Nucleus accumbens (tissue), 56 donors: ENCODE results near the gene GIMAP8.

Source experiments
- DNase-seq, 56 donors: peaks; one replicate each; lab custom pipeline; 2025; lab: John Stamatoyannopoulos, UW

GIMAP8 gene

GRCh38 chr7:150450491-150451001 lies at the start of gene GIMAP8:
Gene GIMAP8, plus strand, starts transcription at chr7:150450630. Its CDS starts 16,069 bp downstream, at chr7:150466699.
- peak in 12 of 56 donors; percentile 9 to 48 (median 24) for DNase-seq

- DNase-seq: no peak
These were observed 49.5 kb upstream of the GIMAP8 start for GRCh38 chr7:150400788-150401423.

- DNase-seq: no peak
These were observed 49.0 kb upstream of the GIMAP8 start for GRCh38 chr7:150401424-150401790.

GRCh38 chr7:150401861-150402631 lies 48.4 kb upstream of the GIMAP8 start:
- no peak for DNase-seq

GRCh38 chr7:150402671-150403321 lies 47.6 kb upstream of the GIMAP8 start:
- no peak for DNase-seq

- DNase-seq: no peak
These were observed 46.9 kb upstream of the GIMAP8 start for GRCh38 chr7:150403376-150404171.

GRCh38 chr7:150404172-150404804 lies 46.1 kb upstream of the GIMAP8 start:
- DNase-seq: peak in 1 of 56 donors; percentile 60

GRCh38 chr7:150404805-150405583 lies 45.4 kb upstream of the GIMAP8 start:
- peak; percentile 35 to 92 (median 80) for DNase-seq

- DNase-seq: peak in 21 of 56 donors; percentile 57 to 85 (median 69)
These were observed 44.7 kb upstream of the GIMAP8 start for GRCh38 chr7:150405584-150406311.

GRCh38 chr7:150406312-150406566 lies 44.2 kb upstream of the GIMAP8 start:
- DNase-seq: no peak

- DNase-seq: peak in 1 of 56 donors; percentile 19
These were observed 43.6 kb upstream of the GIMAP8 start for GRCh38 chr7:150406567-150407421.

GRCh38 chr7:150407588-150408392 lies 42.6 kb upstream of the GIMAP8 start:
- DNase-seq: no peak

GRCh38 chr7:150408393-150409299 lies 41.8 kb upstream of the GIMAP8 start:
- DNase-seq: no peak

GRCh38 chr7:150409300-150410030 lies 41.0 kb upstream of the GIMAP8 start:
- no peak for DNase-seq

GRCh38 chr7:150410131-150410530 lies 40.3 kb upstream of the GIMAP8 start:
- no peak for DNase-seq
